HG03135 (cell line): ENCODE measurements around the gene CEP350.

Source experiments
- ATAC-seq: cut with Tn5 transposase; IDR thresholded peaks from one replicate; pipeline ENCODE4 v1.9.1; 2021; ENCODE audit warnings: mild to moderate bottlenecking, moderate library complexity; ENCODE audit not compliant: unreplicated experiment

Gene CEP350

DNA sequence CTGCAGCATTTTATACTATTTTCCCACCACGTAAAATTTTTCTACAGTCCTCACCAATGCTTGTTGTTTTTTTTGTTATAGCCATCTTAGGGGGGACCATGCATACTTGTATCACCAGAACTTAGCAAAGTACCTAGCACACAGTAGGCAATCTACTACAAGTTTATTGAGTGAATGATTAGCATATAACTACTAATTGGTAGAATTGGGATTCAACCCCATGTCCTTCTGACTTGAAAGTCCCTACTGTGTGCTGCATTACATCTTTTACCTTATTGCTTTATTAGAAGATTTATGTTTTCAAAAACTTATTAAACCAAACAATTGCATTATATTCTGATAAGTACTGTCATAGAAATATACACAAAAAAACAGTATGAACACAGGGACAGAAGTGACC lies 92.1 kb downstream of the CEP350 start:
- ATAC-seq = no peak

DNA sequence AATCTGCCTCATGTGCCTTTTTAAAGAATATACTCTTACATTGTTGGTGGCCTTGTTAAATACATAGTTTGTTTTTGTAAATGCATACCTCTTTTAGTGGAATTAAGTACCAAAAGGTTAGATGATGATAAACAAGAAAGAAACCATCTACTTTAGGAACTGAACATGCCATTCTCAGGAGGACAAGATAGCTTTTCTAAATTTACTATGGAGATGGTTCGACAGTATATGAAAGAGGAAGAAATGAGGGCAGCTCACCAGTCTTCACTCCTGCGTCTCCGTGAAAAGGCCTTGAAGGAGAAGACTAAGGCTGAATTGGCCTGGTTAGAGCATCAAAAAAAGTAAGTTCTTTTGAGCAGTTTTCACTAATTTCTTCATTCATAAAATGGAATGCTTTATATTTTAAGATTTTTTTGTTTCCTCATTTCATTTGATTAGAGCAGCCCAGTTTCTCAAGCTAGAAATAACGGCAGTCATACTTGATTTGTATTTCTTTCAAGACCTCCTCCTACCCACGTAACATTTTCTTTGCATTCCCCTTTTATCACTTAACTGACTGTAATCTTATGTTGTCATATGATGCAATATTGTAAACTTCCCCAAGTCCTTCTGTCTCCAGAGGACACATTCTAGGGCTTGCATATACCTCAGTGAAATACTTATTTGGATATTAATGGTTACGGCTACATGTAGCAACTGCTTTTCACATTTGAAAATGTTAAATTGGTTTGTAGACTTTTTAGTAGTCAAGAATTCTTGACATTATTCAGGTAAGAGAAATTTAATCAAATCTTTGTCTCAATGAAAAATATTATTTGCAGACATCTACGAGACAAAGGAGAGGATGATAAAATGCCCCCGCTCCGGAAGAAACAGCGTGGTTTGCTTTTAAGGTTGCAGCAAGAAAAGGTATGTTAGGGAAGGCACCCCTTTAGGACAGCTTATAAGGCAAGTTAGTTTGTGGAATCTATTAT lies 99.3 kb downstream of the CEP350 start:
- ATAC-seq = no peak

DNA sequence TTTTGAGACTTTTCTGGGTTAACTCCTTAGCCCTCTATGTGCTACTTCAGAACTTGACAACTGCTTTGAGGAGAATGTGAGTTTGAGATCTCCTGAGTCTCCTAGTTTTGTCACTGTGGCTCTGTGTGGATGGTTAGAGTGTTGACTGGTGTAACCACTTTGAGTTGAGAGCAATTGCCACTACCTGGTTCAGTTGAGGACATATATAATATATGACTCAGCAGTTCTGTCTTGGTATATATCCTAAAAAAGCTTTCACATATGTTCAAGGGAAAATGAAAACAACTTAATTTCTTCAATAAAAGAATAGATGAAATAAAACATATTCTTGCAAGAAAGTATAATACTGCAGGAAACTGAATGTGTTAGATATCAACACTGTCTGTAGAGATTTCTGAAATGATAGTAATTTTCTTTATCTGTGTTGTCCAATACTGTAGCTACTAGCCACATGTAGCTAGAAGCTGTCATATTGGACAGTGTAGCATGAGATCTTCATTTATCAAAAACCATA lies 103.3 kb downstream of the CEP350 start:
- no peak for ATAC-seq

- ATAC-seq = no peak
Observed at GRCh38 chr1:180061019-180061418, 106.4 kb downstream of the CEP350 start.

DNA sequence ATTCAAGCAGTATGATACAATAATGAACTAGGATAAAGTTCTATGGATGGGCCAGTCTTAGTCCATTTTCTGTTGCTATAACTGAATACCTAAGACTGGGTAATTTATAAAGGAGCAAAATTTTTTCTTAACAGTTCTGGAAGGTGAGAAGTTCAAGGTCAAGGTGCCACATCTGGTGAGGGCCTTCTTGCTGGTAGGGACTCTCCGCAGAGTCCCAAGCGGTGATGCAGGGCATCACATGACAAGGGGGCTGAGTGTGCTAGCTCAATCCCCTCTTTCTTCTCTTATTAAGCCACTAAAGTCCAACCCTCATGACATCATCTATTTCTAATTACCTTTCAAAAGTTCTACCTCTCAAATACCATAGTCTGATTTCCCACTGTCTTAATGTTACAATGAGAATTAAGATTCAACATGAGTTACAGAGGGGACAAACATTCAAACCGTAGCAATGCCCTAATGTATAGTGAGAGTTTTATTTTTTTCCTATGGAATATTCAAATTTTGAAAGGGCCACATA lies 107.9 kb downstream of the CEP350 start:
- ATAC-seq = no peak

- ATAC-seq = no peak
Observed at GRCh38 chr1:180065408-180065807, 110.8 kb downstream of the CEP350 start.

DNA sequence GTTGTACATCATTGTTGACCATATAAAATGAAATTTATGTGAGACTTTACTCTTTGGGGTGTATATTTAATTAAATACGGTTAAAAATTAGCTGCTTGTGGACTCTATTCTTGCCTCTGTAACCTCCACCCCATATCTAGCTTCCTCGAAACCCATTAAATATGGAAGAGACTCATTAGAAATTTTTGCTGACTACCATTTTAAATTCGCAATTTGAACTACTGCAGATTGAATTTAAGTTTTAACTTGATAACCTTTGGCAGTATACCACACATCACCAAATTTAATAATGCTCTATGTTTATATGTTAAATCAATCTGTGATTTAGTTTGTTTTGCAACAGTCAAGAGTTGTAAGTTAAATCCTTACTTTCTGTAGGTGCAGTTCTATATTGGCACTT lies 111.5 kb downstream of the CEP350 start:
- no peak for ATAC-seq

DNA sequence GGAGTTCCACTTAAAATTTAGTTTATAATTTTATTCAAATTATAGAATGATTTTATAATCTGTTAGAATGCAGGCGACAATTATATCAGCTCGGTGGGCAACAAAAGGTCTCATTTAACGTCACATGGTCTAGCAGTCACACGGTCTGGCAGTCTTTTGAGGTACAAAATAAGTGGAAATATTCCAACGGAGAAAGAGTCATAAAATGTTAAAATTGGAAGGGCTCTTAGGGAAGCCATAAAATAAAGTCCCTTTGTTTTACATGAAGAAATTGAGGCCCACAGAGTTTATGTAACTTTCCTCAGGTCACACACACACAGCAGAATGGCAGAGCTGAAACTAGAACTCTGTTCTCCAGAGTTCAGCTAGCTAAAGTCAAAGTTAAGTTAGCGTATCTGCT lies 115.7 kb downstream of the CEP350 start:
- ATAC-seq = no peak

- no peak for ATAC-seq
Observed at GRCh38 chr1:180071759-180072158, 117.1 kb downstream of the CEP350 start.

- ATAC-seq = no peak
Observed at GRCh38 chr1:180080439-180080838, 125.8 kb downstream of the CEP350 start.

DNA sequence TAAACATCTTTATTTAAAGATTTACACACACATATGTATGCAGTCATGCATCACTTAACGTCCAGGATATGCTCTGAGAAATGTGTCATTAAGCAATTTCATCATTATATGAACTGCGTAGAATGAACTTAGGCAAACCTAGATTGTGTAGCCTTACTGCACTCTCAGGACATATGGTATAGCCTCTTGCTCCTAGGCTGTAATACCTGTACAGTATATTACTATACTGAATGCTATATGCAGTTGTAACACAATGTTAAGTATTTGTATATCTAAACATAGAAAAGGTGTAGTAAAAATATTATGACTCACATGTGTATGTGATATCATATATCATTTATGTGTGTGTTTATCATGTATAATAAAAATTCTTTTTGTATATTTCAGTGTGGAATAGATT lies 126.9 kb downstream of the CEP350 start:
- ATAC-seq = no peak

GRCh38 chr1:180083164-180083563 lies 128.6 kb downstream of the CEP350 start:
- no peak for ATAC-seq

DNA sequence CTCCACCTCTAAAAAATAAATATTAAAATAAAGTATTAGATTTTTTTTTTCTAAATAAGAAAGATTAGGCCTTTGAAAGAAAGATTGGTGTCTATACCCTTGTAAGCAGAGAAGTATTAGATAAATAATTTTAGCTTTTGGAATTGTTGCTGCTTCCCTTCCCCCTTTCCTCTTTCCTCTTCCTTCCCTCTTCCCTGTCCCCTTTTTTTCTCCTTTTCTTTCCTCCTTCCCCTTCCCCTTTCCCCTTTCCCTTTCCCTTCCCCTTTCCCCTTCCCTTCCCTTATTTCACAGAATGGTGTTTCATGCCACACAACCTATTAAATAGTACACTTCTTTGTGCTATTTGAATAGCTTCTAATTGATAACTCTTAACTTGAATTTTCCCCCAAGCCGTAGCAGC lies 130.3 kb downstream of the CEP350 start:
- ATAC-seq = no peak

- ATAC-seq = no peak
Observed at GRCh38 chr1:180085331-180085730, 130.7 kb downstream of the CEP350 start.

- ATAC-seq = no peak
Observed at GRCh38 chr1:180092931-180093650, 138.5 kb downstream of the CEP350 start.

DNA sequence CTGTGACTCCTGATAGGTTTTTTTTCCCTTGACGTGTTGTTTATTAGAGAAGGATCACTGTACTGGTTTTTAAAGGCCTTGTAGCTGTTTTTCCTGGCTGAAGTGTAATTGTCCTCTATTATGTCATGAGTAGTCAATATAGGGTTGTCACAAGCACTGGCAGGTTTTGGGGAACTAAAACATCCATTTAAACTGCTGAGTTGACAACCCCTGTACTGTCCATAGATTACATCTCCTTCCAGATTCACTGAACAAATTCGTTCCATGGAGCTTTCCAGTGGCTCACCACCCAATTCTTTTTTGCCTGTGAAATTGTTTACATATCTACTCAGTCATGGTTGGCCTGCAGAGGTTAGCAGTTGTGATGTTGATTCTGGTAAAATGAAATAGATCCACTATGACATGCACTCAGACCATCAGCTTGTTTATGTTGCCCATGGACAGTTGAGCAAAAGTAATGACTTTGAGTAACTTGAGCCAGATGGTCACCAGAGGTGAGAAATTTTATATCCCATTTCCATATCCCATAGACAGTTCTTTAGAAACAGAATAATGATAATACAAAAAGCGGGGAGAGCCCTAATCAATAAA lies 140.2 kb downstream of the CEP350 start:
- no peak for ATAC-seq

DNA sequence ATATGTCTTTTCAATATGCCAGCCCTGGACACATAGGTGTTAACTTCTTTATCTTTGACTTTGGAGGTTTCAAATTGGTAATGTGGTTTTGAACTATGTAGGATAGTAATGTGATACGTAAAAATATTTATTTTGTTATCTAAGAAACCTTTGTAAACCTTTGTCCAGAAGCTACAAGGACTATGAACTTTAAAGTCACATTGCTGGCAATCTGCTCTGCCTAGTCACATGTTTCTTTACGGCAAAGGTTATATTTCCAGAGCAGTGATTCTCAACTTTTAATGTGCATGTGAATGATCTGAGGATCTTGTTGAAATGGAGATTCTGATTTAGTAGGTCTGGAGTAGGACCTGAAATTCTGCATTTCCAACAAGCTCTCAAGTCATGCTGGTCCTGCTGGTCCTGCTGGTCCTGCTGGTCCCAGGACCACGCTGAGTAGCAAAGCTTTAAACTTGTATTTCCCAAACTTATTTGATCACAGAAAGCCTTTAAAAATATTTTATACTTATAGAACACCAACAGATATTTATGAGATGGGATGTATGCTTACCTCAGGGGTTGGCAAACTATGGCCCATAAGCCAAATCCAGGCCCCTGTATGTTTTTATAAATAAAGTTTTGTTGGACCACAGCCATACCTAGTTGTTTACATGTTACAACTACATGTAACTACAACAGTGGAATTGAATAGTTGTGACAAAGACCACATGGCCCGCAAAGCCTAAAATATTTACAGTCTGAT lies 142.1 kb downstream of the CEP350 start:
- ATAC-seq = no peak

GRCh38 chr1:180097326-180097605 lies 142.7 kb downstream of the CEP350 start:
- no peak for ATAC-seq

GRCh38 chr1:180101411-180101810 lies 146.8 kb downstream of the CEP350 start:
- ATAC-seq = no peak

- no peak for ATAC-seq
Observed at GRCh38 chr1:180103819-180104218, 149.2 kb downstream of the CEP350 start.

GRCh38 chr1:180112091-180112490 lies 157.5 kb downstream of the CEP350 start:
- no peak for ATAC-seq
